HCT116 (cell line): Measurements from ENCODE around the gene TGM2. TPM values are rescaled to one million over a fixed set of nuclear protein-coding genes. Genes with fewer than 3 reads are reported as not detected.

Experiments used
- ATAC-seq: fragments of 200-7000 bp; cut with Tn5 transposase; 2 replicates; pipeline ENCODE4 v1.9.1; 2020; ENCODE audit warnings: mild to moderate bottlenecking, moderate library complexity
- BruUV-seq: library from RNA; stranded (reverse); fragments of 400-500 nt; replicated peaks from 2 replicates; lab custom pipeline; 2021; lab: Mats Ljungman, UMichigan
- CTCF ChIA-PET: fragments of 300-600 bp; sonication (Branson Sonifier 250); formaldehyde crosslinking; loops from one replicate; lab custom pipeline; 2021; ENCODE audit warnings: antibody characterized with exemption; lab: Charles Lee
- POLR2A ChIA-PET: fragments of 300-600, 350-600 bp; sonication (Branson Sonifier 250); formaldehyde crosslinking; loops from one replicate; lab custom pipeline; 2021; ENCODE audit warnings: antibody characterized with exemption; lab: Charles Lee
- RAD21 ChIA-PET, 2 experiments: fragments of 300-600 bp; sonication (Branson Sonifier 250); formaldehyde crosslinking; loops; one replicate each; lab custom pipeline; 2023; ENCODE audit warnings: low total read pairs in 2 of 2; ENCODE audit not compliant: uncharacterized antibody in 2 of 2, unreplicated experiment in 2 of 2, low non-redundant PET in 1 of 2; lab: Charles Lee
- DNase-seq: peaks from one replicate; pipeline ENCODE4 v3.0.0-alpha.2; 2010; ENCODE audit warnings: low read depth, low spot score
- H2AFZ ChIP-seq: fragments of 200-600 bp; shearing (Covaris generic), sonication (generic); 2 replicates; pipeline ENCODE4 v1.6.1; 2017; ENCODE audit warnings: low read depth, mixed run types, mixed read lengths, antibody characterized with exemption, low read length; ENCODE audit not compliant: poor library complexity, severe bottlenecking
- H3K27ac ChIP-seq: 2 replicates; pipeline ENCODE4 v1.5.1; 2012; ENCODE audit warnings: low read depth, low read length
- H3K27me3 ChIP-seq: fragments of 200-600 bp; sonication (generic); 2 replicates; pipeline ENCODE4 v1.6.1; 2016; ENCODE audit warnings: mixed run types, low read length, mixed read lengths; ENCODE audit not compliant: insufficient read depth
- H3K36me3 ChIP-seq, 2 experiments: fragments of 200-500 bp in 1 of 2; fragments of 200-600 bp in 1 of 2; sonication (Bioruptor generic) in 1 of 2; sonication (generic) in 1 of 2; 2 replicates each; pipeline versions ENCODE4 v1.5.1 to v1.6.1; 2014 to 2016; ENCODE audit warnings: low read length in 2 of 2, inconsistent platforms in 1 of 2, mixed read lengths in 1 of 2, mixed run types in 1 of 2; ENCODE audit not compliant: insufficient read depth in 2 of 2, control insufficient read depth in 1 of 2
- H3K4me1 ChIP-seq, 2 experiments: fragments of 200-600 bp in 1 of 2; sonication (generic) in 1 of 2; 2 replicates each; pipeline versions ENCODE4 v1.5.1 to v1.6.1; 2012 to 2017; ENCODE audit warnings: low read length in 2 of 2, inconsistent platforms in 1 of 2, mild to moderate bottlenecking in 1 of 2, mixed read lengths in 1 of 2, mixed run types in 1 of 2, moderate library complexity in 1 of 2; ENCODE audit not compliant: insufficient read depth in 2 of 2, control insufficient read depth in 1 of 2
- H3K4me2 ChIP-seq: fragments of 200-600 bp; sonication (generic); 2 replicates; pipeline ENCODE4 v1.6.1; 2017; ENCODE audit warnings: mixed run types, low read length, mixed read lengths
- H3K4me3 ChIP-seq, 2 experiments: fragments of 200-600 bp in 1 of 2; sonication (generic) in 1 of 2; replicated peaks in 1 of 2; 2 replicates each; pipeline ENCODE4 v1.5.1; 2011 to 2016; ENCODE audit warnings: low read length in 2 of 2, control low read depth in 1 of 2, low read depth in 1 of 2, mild to moderate bottlenecking in 1 of 2, mixed read lengths in 1 of 2, mixed run types in 1 of 2
- H3K79me2 ChIP-seq: fragments of 200-600 bp; sonication (generic); 2 replicates; pipeline ENCODE4 v1.6.1; 2017; ENCODE audit warnings: mild to moderate bottlenecking, mixed run types, low read length, moderate library complexity, mixed read lengths; ENCODE audit not compliant: insufficient read depth
- H3K9ac ChIP-seq: fragments of 200-600 bp; sonication (generic); 2 replicates; pipeline ENCODE4 v1.6.1; 2016; ENCODE audit warnings: low read length, mixed read lengths
- H3K9me2 ChIP-seq: fragments of 200-600 bp; sonication (generic), shearing (Covaris generic); 2 replicates; pipeline ENCODE4 v1.6.1; 2017; ENCODE audit warnings: mixed run types, mild to moderate bottlenecking, moderate library complexity; ENCODE audit not compliant: insufficient read depth
- H3K9me3 ChIP-seq, 2 experiments: fragments of 200-500 bp in 1 of 2; fragments of 200-600 bp in 1 of 2; sonication (Bioruptor generic) in 1 of 2; sonication (generic) in 1 of 2; 2 replicates each; pipeline ENCODE4 v1.6.1; 2014 to 2017; ENCODE audit warnings: low read length in 2 of 2, mixed read lengths in 2 of 2, inconsistent platforms in 1 of 2, low read depth in 1 of 2, mild to moderate bottlenecking in 1 of 2, mixed run types in 1 of 2, moderate library complexity in 1 of 2; ENCODE audit not compliant: control insufficient read depth in 1 of 2, insufficient read depth in 1 of 2
- H4K20me1 ChIP-seq: fragments of 200-600 bp; sonication (generic), shearing (Covaris generic); 2 replicates; pipeline ENCODE4 v1.6.1; 2017; ENCODE audit warnings: mixed run types, mild to moderate bottlenecking, moderate library complexity; ENCODE audit not compliant: insufficient read depth
- CBX3 ChIP-seq: IDR thresholded peaks from 2 replicates; pipeline ENCODE4 v1.6.1; 2012; ENCODE audit warnings: low read depth
- CEBPB ChIP-seq: IDR thresholded peaks from 2 replicates; pipeline ENCODE4 v1.6.1; 2012; ENCODE audit warnings: low read depth
- ELF1 ChIP-seq: IDR thresholded peaks from 2 replicates; pipeline ENCODE4 v1.6.1; 2012; ENCODE audit warnings: low read depth, borderline replicate concordance
- EZH2phosphoT487 ChIP-seq: fragments of 200-600 bp; IDR thresholded peaks from 2 replicates; pipeline ENCODE4 v1.6.1; 2018; ENCODE audit warnings: antibody characterized with exemption, borderline replicate concordance
- FOSL1 ChIP-seq: IDR thresholded peaks from 2 replicates; pipeline ENCODE4 v1.6.1; 2012; ENCODE audit warnings: low read depth
- JUND ChIP-seq: IDR thresholded peaks from 2 replicates; pipeline ENCODE4 v1.6.1; 2012
- POLR2A ChIP-seq: IDR thresholded peaks from 2 replicates; pipeline ENCODE4 v1.7.0; 2011; ENCODE audit warnings: borderline replicate concordance; ENCODE audit not compliant: insufficient read depth, insufficient read length; ENCODE audit errors: extremely low read depth
- POLR2AphosphoS5 ChIP-seq: IDR thresholded peaks from 2 replicates; pipeline ENCODE4 v1.6.1; 2011; ENCODE audit warnings: mild to moderate bottlenecking, low read depth, low read length, moderate library complexity
- REST ChIP-seq: IDR thresholded peaks from 2 replicates; pipeline ENCODE4 v1.6.1; 2012; ENCODE audit warnings: low read depth
- SIN3A ChIP-seq: IDR thresholded peaks from 2 replicates; pipeline ENCODE4 v1.6.1; 2012; ENCODE audit warnings: low read depth
- SP1 ChIP-seq: IDR thresholded peaks from 2 replicates; pipeline ENCODE4 v1.6.1; 2012; ENCODE audit warnings: low read depth
- TCF7L2 ChIP-seq: IDR thresholded peaks from 2 replicates; pipeline ENCODE4 v1.7.0; 2011; ENCODE audit warnings: borderline replicate concordance, inconsistent platforms; ENCODE audit not compliant: insufficient read depth, insufficient read length; ENCODE audit errors: extremely low read depth
- YY1 ChIP-seq: IDR thresholded peaks from 2 replicates; pipeline ENCODE4 v1.6.1; 2011; ENCODE audit warnings: low read length, low read depth, moderate library complexity, mild to moderate bottlenecking; ENCODE audit not compliant: insufficient replicate concordance; ENCODE audit errors: extremely low read depth
- ZFX ChIP-seq: fragments of 450-650 bp; IDR thresholded peaks from 2 replicates; pipeline ENCODE4 v1.6.1; 2017
- ZNF274 ChIP-seq: fragments of 200-500 bp; sonication (Bioruptor generic); IDR thresholded peaks from 2 replicates; pipeline ENCODE4 v1.6.1; 2014; ENCODE audit warnings: mild to moderate bottlenecking, low read depth, low read length, inconsistent platforms
- intact Hi-C: fragments of 100-400 bp; cut with micrococcal nuclease; formaldehyde crosslinking; loops from 2 replicates; pipeline ENCODE4 v1.10.0; 2022
- total RNA-seq: library from RNA; stranded (reverse); gene quantifications from one replicate; pipeline ENCODE4 v1.2.1, GENCODE V29; 2021; ENCODE audit not compliant: unreplicated experiment
- TF ChIP-seq, protein P1 (sequence below): IDR thresholded peaks from 2 replicates; pipeline ENCODE4 v1.6.1; 2012

TGM2 gene
- total RNA-seq, 1 experiment from 2014 or later: 6.1 TPM

- no peak overlapping the region for H3K4me3 ChIP-seq
- intact Hi-C loops: loop anchor here (10.0 kb wide), 1 partner anchor 597 kb away; no protein-coding TSS in a partner anchor
- no peaks in the 10 kb centered on the region for H4K20me1 ChIP-seq
- ATAC-seq: no peak
- RAD21 ChIA-PET: no interaction called here
- DNase-seq: no peak
- H3K9ac ChIP-seq: no peak overlapping the region
- no peak overlapping the region for H3K27ac ChIP-seq
- POLR2A ChIA-PET: no interaction called here
- no peak overlapping the region for H3K4me2 ChIP-seq
- H3K36me3 ChIP-seq: no peaks in the 10 kb centered on the region
- CTCF ChIA-PET: interaction anchor here (1.7 kb wide), 1 partner anchor 60 kb away, joined by 5 read pairs; no protein-coding TSS in a partner anchor
- no peaks in the 10 kb centered on the region for H3K9me2 ChIP-seq
- TF ChIP-seq YY1 (no peak), SIN3A (no peak), CEBPB (no peak), SP1 (no peak), ELF1 (no peak), CBX3 (no peak), POLR2AphosphoS5 (no peak), POLR2A (no peak), JUND (no peak), ZFX (no peak), EZH2phosphoT487 (no peak), ZNF274 (no peak), TCF7L2 (no peak), REST (no peak), FOSL1 (no peak)
- TF ChIP-seq, protein P1, sequence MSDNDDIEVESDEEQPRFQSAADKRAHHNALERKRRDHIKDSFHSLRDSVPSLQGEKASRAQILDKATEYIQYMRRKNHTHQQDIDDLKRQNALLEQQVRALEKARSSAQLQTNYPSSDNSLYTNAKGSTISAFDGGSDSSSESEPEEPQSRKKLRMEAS: no peak
- H3K4me1 ChIP-seq: peaks cover 6 to 24% of the 10 kb centered on the region in 2 experiments; a peak in 3 of 4 replicates
- no peak overlapping the region for H2AFZ ChIP-seq
- H3K79me2 ChIP-seq: no peaks in the 10 kb centered on the region
- no peaks in the 10 kb centered on the region for H3K9me3 ChIP-seq
- no peaks in the 10 kb centered on the region for H3K27me3 ChIP-seq
- no TSS peak for BruUV-seq
These were observed 3.7 kb downstream of the TGM2 start for GRCh38 chr20:38161412-38161774.
